Middle frontal gyrus (tissue), 1 donor: Measurements from ENCODE around the gene ACTR6.
"Not testable (repeated sequence)": the region's sequence is repeated elsewhere in the genome, so short reads cannot be mapped to it uniquely, and the experiment has no call there.

Source experiments
- DNase-seq: peaks from one replicate; pipeline ENCODE4 v3.0.0-alpha.2; 2015; ENCODE audit warnings: low spot score; ENCODE audit errors: extremely low spot score

ACTR6 gene

GRCh38 chr12:100184549-100185145 lies 16.0 kb upstream of the ACTR6 start:
- no peak for DNase-seq

DNA sequence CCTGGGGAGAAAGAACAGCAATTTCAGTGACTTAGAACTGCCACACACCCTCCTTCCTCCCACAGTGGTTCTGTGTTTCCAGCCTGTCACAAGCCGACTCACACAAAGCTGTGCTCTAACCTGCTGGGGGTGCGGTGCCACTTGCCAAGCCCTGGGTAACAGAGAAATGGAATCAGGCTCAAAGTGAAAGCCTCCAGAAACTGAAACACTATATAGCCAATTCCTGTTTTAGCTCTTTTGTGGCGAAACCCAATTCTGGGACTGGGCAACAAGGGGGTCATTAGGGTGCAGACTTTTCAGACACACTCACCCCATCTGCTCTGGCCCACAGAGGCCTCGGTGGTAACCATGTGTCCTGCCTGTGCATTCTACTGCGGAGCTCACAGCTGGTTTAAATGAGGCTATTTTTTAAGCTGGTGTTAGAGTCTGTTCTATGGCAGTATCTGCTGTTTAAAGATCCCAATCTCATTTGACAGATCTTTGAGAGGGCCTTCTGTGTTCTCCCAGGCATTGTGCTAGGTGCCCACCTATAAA lies 15.2 kb upstream of the ACTR6 start:
- no peak for DNase-seq

- DNase-seq, result no peak
Observed at GRCh38 chr12:100186071-100186470, 14.5 kb upstream of the ACTR6 start.

DNA sequence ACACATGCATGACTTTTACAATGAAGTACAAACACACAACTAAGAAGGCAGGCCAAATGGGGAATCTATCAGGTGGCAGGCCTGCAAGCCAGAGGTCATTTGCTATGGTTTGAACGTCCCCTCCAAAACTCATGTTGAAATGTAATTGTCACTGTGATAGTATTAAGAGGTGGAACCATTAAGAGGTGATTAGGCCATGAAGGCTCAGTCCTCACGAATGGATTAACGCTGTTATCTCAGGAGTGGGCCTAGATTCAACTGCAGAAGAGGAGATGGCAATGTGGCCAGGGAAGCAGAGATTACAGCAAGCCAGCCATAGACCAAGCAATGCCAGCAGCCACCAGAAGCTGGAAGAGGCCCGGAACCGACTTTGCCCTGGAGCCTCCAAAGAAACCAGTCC lies 13.5 kb upstream of the ACTR6 start:
- DNase-seq, result no peak

DNA sequence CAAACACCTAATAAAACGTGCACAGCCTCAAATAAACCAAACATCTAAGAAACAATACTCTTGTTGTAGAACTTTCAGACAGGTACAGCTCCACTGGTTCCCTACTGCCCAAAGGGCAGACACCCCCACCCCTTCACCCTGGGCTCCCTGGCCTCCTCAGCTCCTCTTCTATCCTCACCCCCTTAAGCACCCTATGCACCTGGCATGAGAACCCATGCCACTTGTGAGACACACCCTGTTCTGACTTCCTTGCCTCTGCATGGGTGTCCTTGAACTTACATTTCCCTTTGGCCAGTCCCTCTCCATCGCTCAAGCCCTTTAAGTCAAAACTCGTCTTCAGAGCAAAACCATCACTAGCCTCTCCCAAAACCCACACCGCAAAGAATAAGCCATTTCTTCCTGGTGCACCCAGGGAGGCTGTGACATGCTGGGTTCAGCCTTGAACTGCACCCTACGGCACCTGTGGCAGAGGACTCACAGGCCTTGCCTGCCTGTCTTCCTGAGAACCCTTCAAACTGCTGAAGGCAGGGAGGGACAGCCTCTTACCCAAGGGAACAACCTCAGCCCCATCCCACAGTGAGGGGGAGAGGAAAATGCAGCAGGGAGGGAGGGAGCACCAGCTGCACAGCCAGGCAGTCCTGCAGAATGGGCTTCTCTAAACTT lies 12.6 kb upstream of the ACTR6 start:
- no peak for DNase-seq

GRCh38 chr12:100188888-100189635 lies 11.6 kb upstream of the ACTR6 start:
- DNase-seq, result not testable (repeated sequence)

DNA sequence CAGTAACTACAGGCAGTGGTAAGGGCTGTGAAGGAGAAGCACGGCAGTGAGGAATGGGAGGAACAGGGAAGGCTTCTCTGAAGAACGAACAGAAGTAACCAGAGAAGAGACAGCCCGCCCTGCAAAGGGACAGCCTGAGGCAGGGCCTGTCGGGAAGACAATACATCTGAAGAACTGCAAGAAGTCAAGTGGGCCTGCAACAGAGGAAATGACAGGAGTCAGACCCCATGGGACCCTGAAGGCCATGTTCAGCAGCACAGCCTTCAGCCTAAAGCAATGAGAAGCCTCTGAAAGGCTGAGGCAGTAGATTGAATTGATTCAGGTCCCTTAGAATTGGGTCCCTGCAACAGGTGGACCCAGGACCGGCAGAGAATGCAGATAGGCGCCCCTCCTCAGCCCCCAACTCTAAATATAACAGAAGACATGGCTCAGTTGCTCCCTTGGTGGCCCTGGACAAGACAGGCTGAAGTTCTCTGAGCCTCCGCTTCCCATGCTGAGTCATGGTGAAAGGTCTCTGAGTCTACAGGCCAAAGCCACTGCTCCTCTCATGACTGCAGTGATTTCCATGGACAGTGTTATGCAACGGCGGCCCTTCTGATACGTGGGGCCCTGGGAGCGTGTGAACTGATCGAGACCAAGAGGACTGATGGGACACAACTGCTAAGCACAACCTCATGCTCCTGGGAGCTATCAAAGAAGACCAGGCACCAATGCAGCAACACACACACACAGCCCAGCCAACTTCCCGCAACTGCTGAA lies 10.8 kb upstream of the ACTR6 start:
- DNase-seq, result no peak

DNA sequence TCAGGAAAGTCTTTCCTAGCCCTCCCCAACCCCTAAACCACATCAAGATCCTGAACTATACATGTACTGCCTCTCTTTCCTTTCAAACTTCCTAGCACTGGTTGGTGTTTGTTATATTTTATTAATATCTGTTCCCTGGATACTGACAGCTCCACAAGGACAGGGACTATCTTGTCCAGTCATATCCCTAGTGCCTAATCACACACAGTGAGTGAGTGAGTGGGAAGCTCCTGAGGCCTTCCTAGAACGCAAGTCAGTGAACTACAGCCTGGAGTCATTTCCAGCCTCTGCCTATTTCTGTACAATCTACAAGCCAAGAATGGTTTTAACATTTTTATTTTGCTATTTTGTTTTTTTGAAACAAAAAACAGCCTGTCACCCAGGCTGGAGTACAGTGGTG lies 7.5 kb upstream of the ACTR6 start:
- no peak for DNase-seq

DNA sequence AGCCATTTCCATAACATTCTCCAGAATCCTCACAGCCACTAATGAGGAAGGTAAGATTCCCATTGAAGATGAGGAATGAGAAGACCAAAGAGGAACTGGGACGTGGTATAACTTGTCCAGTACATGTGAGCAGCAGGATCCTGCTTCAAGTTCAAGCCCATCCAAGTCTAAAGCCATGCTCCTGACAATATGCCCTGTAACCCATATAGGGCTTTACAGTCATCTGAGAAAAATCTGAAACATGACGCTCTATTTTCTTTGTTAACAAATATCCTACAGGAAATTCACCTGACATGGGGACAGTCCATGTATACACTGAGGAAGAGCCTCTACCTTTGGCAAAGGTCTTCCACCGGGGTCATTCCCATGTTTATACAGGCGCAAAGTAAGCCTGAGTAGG lies 3.1 kb upstream of the ACTR6 start:
- no peak for DNase-seq

GRCh38 chr12:100199023-100199346 lies 1.6 kb upstream of the ACTR6 start:
- DNase-seq, result no peak

GRCh38 chr12:100199347-100200149 lies 1.1 kb upstream of the ACTR6 start:
- DNase-seq, result no peak

DNA sequence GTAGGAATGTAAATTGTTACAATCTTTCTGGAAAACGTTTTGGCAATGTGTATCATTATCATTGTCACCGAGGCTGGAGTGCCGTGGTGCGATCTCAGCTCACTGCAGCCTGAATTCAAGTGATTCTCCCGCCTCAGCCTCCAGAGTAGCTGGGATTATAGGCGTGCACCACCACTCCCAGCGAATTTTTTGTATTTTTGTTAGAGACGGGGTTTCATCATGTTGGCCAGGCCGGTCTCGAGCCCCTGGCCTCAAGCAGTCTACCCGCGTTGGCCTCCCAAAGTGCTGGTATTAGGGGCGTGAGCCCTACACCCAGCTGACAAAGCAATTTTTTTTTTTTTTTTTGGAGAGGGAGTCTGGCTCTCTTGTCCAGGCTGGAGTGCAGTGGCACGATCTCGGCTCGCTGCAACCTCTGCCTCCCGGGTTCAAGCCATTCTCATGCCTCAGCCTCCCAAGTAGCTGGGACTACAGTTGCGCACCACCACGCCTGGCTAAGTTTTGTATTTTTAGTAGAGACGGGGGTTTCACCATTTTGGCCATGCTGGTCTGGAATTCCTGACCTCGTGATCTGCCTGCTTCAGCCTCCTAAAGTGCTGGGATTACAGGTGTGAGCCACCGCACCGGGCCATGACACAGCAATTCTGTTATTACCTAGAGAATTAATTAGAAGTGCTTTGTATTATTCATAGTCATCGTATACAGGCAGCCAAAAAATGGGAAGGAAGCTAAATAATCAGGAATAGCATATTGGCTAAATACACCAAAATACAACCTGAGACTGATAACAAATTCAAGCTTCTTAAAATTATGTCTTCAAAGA lies 1.2 kb downstream of the ACTR6 start:
- no peak for DNase-seq

DNA sequence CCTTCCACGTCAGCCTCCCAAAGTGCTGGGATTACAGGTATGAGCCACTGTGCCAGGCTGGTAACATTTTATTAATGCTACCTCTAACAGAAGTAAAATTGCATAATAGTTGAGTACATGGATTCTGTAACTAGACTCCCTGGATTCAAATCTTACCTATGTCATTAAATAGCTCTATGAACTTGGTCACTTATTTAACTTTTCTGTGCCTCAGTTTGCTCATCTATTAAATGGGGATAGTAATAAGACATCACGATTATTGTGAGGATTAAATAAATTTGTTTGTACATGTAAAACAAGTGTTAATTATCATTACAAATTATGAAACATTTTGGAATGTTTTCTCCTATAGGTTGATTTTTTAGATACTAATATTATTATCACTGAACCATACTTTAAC lies 6.7 kb downstream of the ACTR6 start:
- DNase-seq, result no peak

DNA sequence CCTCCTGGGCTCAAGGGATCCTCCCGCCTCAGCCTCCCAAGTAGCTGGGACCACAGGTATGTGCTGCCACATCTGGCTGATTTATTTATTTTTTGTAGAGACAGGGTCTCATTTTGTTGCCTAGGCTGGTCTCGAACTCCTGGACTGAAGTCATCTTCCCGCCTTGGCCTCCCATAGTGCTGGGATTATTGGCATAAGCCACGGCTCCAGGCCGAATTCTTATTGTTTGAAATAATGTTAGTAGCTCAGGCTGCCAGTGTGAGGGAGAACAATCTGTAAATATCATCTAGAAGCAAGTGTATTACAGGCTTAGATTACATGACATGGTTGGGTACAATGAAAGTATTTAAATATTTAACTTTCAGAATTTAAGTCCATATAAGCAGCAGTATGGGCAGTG lies 8.2 kb downstream of the ACTR6 start:
- no peak for DNase-seq

- DNase-seq, result no peak
Observed at GRCh38 chr12:100211698-100212097, 11.1 kb downstream of the ACTR6 start.

GRCh38 chr12:100213016-100213891 lies 12.6 kb downstream of the ACTR6 start:
- no peak for DNase-seq

DNA sequence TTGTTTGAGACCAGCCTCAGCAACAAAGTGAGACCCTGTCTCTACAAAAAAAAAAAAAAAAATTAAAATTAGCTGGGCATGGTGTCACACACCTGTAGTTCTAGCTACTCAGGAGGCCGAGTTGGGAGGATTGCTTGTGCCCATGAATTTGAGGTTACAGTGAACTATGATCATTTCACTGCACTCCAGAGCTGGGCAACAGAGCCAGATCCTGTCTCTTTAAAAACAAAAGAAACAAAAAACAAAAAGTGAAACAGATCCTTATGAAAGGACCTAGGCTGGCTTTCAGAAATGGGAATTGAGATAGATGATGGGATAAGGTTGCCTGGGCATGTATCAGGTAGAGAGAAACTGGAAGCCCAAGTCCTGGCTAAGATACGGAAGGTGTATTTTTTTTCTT lies 13.9 kb downstream of the ACTR6 start:
- DNase-seq, result no peak

DNA sequence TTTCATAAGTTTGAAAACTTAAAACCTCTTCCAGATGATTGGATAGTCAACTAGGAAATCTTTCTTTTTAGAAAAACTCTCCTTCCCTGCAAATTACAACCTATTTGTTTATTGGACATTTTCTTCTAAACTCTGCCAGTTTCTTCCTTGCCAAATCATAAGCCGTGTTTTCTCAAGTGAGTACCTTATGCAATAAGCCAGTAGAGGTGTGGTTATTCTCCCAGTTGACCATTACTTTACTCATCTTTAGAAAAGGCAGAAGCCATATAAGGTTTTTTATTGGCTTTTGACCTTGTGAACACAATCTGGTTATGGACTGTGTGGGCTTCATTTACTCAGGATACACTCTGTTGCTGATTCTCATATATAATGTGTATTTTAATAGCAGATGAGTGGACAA lies 14.6 kb downstream of the ACTR6 start:
- DNase-seq, result no peak

DNA sequence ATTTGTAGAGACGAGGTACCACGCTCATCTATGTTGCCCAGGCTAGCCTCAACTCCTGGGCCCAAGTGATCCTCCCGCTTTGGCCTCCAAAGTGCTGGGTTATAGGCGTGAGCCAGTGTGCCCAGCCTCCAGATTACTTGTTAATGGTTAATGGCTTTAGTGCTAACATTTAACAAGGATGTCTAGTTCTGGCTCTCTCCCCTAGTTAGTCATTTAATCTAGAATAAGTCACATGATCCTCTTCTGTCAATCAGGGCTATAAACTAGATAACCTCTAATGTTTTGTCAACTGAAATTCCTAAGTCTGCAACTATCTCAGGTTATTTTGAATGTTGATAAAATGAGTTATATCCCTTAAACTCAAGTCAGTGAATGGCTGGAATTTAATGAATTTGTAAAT lies 15.7 kb downstream of the ACTR6 start:
- no peak for DNase-seq
